Spleen (tissue), 7 donors: ENCODE results near the gene SIGLEC11.

Experiments
- POLR2A ChIP-seq, 3 donors: fragments of 450-650 bp; IDR thresholded peaks; one replicate each; pipeline ENCODE4 v1.5.1; 2017; ENCODE audit warnings: antibody characterized with exemption in 3 of 3, mild to moderate bottlenecking in 1 of 3
- POLR2AphosphoS5 ChIP-seq, 3 donors: sonication (generic); formaldehyde crosslinking; IDR thresholded peaks; one replicate each; pipeline ENCODE4 v1.5.1; 2017; ENCODE audit warnings: antibody characterized with exemption in 3 of 3
- TF ChIP-seq, protein P1 (sequence below), 11 experiments: fragments of 200-600 bp in 7 of 11; fragments of 450-650 bp in 4 of 11; sonication (generic) in 4 of 11; IDR thresholded peaks in 8 of 11; conservative IDR thresholded peaks in 3 of 11; 1 replicate in 7 of 11; 2 replicates in 4 of 11; pipeline versions ENCODE4 v1.4.0 to v1.8.0; 2016 to 2021; ENCODE audit warnings: antibody characterized with exemption in 11 of 11, inconsistent platforms in 4 of 11, mild to moderate bottlenecking in 1 of 11
- donor health status: DM: no; HTN: no; CAD: no; lungs with moderate emphysema.
- donor health status: DM: no; HTN: no; CAD: no.
- donor health status: DM: no; HTN: no; CAD: no.

DNA sequence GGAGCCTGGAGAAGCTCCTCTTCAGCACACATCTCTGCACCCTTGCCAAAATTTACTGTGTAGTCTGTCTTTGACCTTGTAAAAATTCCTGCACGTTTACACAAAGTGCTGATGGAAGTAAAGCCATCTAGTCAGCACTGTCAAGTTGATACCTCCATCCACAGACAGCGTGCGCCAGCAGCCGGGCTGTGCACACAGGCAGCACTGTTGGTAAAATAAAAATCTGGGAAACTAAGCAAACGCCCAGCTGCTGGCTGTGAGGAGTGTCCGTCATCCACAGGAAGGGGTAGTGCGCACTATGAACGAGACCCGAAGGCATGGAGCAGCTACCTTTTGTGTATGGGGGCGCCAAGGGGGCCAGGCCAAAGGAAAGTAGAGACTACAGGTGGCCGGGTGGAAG is 17.4 kb upstream of the SIGLEC11 start:
- TF ChIP-seq, protein P1, sequence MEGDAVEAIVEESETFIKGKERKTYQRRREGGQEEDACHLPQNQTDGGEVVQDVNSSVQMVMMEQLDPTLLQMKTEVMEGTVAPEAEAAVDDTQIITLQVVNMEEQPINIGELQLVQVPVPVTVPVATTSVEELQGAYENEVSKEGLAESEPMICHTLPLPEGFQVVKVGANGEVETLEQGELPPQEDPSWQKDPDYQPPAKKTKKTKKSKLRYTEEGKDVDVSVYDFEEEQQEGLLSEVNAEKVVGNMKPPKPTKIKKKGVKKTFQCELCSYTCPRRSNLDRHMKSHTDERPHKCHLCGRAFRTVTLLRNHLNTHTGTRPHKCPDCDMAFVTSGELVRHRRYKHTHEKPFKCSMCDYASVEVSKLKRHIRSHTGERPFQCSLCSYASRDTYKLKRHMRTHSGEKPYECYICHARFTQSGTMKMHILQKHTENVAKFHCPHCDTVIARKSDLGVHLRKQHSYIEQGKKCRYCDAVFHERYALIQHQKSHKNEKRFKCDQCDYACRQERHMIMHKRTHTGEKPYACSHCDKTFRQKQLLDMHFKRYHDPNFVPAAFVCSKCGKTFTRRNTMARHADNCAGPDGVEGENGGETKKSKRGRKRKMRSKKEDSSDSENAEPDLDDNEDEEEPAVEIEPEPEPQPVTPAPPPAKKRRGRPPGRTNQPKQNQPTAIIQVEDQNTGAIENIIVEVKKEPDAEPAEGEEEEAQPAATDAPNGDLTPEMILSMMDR (IDR thresholded peaks at IDR 0.05 in 8 of 11, conservative IDR thresholded peaks at IDR 0.05 in 3 of 11), result no peak
- TF ChIP-seq POLR2A (IDR thresholded peaks at IDR 0.05), result no peak
- TF ChIP-seq POLR2AphosphoS5 (IDR thresholded peaks at IDR 0.05), result no peak
